ENCODE data around the gene KRTAP10-10.
"Not testable (repeated sequence)": the region's sequence is repeated elsewhere in the genome, so short reads cannot be mapped to it uniquely, and the experiment has no call there.

- TF ChIP-seq, protein P1, sequence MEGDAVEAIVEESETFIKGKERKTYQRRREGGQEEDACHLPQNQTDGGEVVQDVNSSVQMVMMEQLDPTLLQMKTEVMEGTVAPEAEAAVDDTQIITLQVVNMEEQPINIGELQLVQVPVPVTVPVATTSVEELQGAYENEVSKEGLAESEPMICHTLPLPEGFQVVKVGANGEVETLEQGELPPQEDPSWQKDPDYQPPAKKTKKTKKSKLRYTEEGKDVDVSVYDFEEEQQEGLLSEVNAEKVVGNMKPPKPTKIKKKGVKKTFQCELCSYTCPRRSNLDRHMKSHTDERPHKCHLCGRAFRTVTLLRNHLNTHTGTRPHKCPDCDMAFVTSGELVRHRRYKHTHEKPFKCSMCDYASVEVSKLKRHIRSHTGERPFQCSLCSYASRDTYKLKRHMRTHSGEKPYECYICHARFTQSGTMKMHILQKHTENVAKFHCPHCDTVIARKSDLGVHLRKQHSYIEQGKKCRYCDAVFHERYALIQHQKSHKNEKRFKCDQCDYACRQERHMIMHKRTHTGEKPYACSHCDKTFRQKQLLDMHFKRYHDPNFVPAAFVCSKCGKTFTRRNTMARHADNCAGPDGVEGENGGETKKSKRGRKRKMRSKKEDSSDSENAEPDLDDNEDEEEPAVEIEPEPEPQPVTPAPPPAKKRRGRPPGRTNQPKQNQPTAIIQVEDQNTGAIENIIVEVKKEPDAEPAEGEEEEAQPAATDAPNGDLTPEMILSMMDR (IDR thresholded peaks at IDR 0.05), result not testable (repeated sequence)
- TF ChIP-seq POLR2A, EP300 (IDR thresholded peaks at IDR 0.05): not testable (repeated sequence)
Observed at GRCh38 chr21:44685050-44685449, 47.9 kb downstream of the KRTAP10-10 start.

Measured in sigmoid colon (tissue), 4 donors.